PC-3 (cell line): Measurements from ENCODE around the gene PCDHB12.

Experiments
- EZH2 ChIP-seq: fragments of 300-600 bp; sonication (generic); IDR thresholded peaks from one replicate; pipeline ENCODE4 v1.6.1; 2017; ENCODE audit warnings: antibody characterized with exemption, mild to moderate bottlenecking, low read length; ENCODE audit not compliant: unreplicated experiment
- TF ChIP-seq, protein P1 (sequence below): fragments of 300-600 bp; sonication (generic); conservative IDR thresholded peaks from 2 replicates; pipeline ENCODE4 v1.5.1; 2017; ENCODE audit warnings: antibody characterized with exemption, low read depth, mild to moderate bottlenecking, low read length

DNA sequence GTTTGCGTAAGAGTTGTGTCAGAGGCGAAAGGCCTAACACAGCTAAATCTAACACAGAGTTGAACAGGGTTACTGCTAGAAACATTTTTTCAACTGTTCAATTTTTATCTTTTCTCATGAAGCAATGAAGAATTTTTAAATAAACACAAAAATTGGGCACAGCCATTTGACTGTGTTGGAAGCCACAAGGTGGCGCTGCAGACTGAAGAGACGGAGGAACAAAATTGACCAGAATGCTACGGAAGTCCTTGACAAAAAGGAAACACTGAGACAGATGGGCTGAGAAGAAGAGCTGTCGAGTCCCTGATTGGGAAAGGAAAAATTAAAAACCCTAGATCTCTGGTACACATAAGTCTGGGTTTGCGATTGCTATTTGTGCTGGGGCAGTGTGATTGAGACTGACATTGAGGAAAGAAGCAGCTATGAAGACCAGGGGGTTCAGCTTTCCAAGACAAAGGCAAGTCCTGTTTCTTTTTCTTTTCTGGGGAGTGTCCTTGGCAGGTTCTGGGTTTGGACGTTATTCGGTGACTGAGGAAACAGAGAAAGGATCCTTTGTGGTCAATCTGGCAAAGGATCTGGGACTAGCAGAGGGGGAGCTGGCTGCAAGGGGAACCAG lies 21.5 kb upstream of the PCDHB12 start, which contains the start of gene PCDHB9:
- TF ChIP-seq, protein P1, sequence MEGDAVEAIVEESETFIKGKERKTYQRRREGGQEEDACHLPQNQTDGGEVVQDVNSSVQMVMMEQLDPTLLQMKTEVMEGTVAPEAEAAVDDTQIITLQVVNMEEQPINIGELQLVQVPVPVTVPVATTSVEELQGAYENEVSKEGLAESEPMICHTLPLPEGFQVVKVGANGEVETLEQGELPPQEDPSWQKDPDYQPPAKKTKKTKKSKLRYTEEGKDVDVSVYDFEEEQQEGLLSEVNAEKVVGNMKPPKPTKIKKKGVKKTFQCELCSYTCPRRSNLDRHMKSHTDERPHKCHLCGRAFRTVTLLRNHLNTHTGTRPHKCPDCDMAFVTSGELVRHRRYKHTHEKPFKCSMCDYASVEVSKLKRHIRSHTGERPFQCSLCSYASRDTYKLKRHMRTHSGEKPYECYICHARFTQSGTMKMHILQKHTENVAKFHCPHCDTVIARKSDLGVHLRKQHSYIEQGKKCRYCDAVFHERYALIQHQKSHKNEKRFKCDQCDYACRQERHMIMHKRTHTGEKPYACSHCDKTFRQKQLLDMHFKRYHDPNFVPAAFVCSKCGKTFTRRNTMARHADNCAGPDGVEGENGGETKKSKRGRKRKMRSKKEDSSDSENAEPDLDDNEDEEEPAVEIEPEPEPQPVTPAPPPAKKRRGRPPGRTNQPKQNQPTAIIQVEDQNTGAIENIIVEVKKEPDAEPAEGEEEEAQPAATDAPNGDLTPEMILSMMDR: peak; percentile 69
- no peak for TF ChIP-seq EZH2
